HG03108 (cell line): Measurements from ENCODE around the gene CA5A.

Source experiments
- ATAC-seq: cut with Tn5 transposase; IDR thresholded peaks from one replicate; pipeline ENCODE4 v1.9.1; 2021; ENCODE audit warnings: moderate library complexity; ENCODE audit not compliant: unreplicated experiment

CA5A gene

GRCh38 chr16:87854053-87854906, 82.0 kb downstream of the CA5A start:
- ATAC-seq = no peak

GRCh38 chr16:87853411-87854052, 82.8 kb downstream of the CA5A start:
- peak; percentile 53 for ATAC-seq

- ATAC-seq = no peak
Observed at GRCh38 chr16:87851601-87852000, 84.7 kb downstream of the CA5A start.

- ATAC-seq = no peak
Observed at GRCh38 chr16:87851141-87851587, 85.2 kb downstream of the CA5A start.

- no peak for ATAC-seq
Observed at GRCh38 chr16:87850009-87851006, 86.0 kb downstream of the CA5A start.

- no peak for ATAC-seq
Observed at GRCh38 chr16:87849419-87850008, 86.8 kb downstream of the CA5A start.

GRCh38 chr16:87848676-87849345, 87.5 kb downstream of the CA5A start:
- ATAC-seq = no peak

GRCh38 chr16:87847785-87848675, 88.3 kb downstream of the CA5A start:
- ATAC-seq = no peak

GRCh38 chr16:87847467-87847784, 88.9 kb downstream of the CA5A start:
- ATAC-seq = no peak

GRCh38 chr16:87846705-87847466, 89.4 kb downstream of the CA5A start:
- ATAC-seq = no peak

GRCh38 chr16:87845807-87846619, 90.3 kb downstream of the CA5A start:
- ATAC-seq = no peak

- ATAC-seq = no peak
Observed at GRCh38 chr16:87845213-87845612, 91.1 kb downstream of the CA5A start.

- ATAC-seq = no peak
Observed at GRCh38 chr16:87844809-87845208, 91.5 kb downstream of the CA5A start.

- no peak for ATAC-seq
Observed at GRCh38 chr16:87844120-87844733, 92.1 kb downstream of the CA5A start.

- no peak for ATAC-seq
Observed at GRCh38 chr16:87843678-87844105, 92.6 kb downstream of the CA5A start.

- ATAC-seq = no peak
Observed at GRCh38 chr16:87842209-87842869, 94.0 kb downstream of the CA5A start.
